HG03139 (cell line): ENCODE measurements around the gene EIF4ENIF1.
A peak's percentile ranks its signal among the peaks of the same experiment; 100 is the strongest.
"Not testable (repeated sequence)": the region's sequence is repeated elsewhere in the genome, so short reads cannot be mapped to it uniquely, and the experiment has no call there.

Experiments
- ATAC-seq: cut with Tn5 transposase; IDR thresholded peaks from one replicate; pipeline ENCODE4 v1.9.1; 2021; ENCODE audit not compliant: unreplicated experiment

The EIF4ENIF1 gene

GRCh38 chr22:31492151-31492550 lies 2.5 kb upstream of the EIF4ENIF1 start:
- ATAC-seq, result no peak

- ATAC-seq, result no peak
Observed at GRCh38 chr22:31491218-31491962, 1.7 kb upstream of the EIF4ENIF1 start.

GRCh38 chr22:31490496-31490925 lies 869 bp upstream of the EIF4ENIF1 start:
- peak; percentile 42 for ATAC-seq

- peak; percentile 22 for ATAC-seq
Observed at GRCh38 chr22:31488988-31489617, 539 bp downstream of the EIF4ENIF1 start.

- no peak for ATAC-seq
Observed at GRCh38 chr22:31488346-31488883, 1.2 kb downstream of the EIF4ENIF1 start.

GRCh38 chr22:31486951-31487350 lies 2.7 kb downstream of the EIF4ENIF1 start:
- no peak for ATAC-seq

GRCh38 chr22:31486369-31486768 lies 3.3 kb downstream of the EIF4ENIF1 start:
- ATAC-seq, result not testable (repeated sequence)

GRCh38 chr22:31482470-31482869 lies 7.2 kb downstream of the EIF4ENIF1 start:
- ATAC-seq, result not testable (repeated sequence)

GRCh38 chr22:31481129-31481528 lies 8.5 kb downstream of the EIF4ENIF1 start:
- no peak for ATAC-seq

- no peak for ATAC-seq
Observed at GRCh38 chr22:31477329-31477728, 12.3 kb downstream of the EIF4ENIF1 start.

GRCh38 chr22:31475800-31476199 lies 13.8 kb downstream of the EIF4ENIF1 start:
- no peak for ATAC-seq

GRCh38 chr22:31474743-31475142 lies 14.9 kb downstream of the EIF4ENIF1 start:
- no peak for ATAC-seq

GRCh38 chr22:31465307-31465706 lies 24.3 kb downstream of the EIF4ENIF1 start:
- no peak for ATAC-seq

GRCh38 chr22:31461699-31462098 lies 27.9 kb downstream of the EIF4ENIF1 start:
- no peak for ATAC-seq

- ATAC-seq, result no peak
Observed at GRCh38 chr22:31451709-31452571, 37.7 kb downstream of the EIF4ENIF1 start.

GRCh38 chr22:31449506-31449905 lies 40.1 kb downstream of the EIF4ENIF1 start:
- ATAC-seq, result no peak

GRCh38 chr22:31448382-31448781 lies 41.3 kb downstream of the EIF4ENIF1 start:
- ATAC-seq, result no peak

GRCh38 chr22:31447337-31447736 lies 42.3 kb downstream of the EIF4ENIF1 start:
- no peak for ATAC-seq

- no peak for ATAC-seq
Observed at GRCh38 chr22:31446767-31447166, 42.9 kb downstream of the EIF4ENIF1 start.

GRCh38 chr22:31446208-31446607 lies 43.4 kb downstream of the EIF4ENIF1 start:
- no peak for ATAC-seq

- no peak for ATAC-seq
Observed at GRCh38 chr22:31445642-31446041, 44.0 kb downstream of the EIF4ENIF1 start.
